NCI-H510A treated with DMSO at 0.1 percent for 48 hours (cell line): ENCODE data around the gene CORO7.

Source experiments
- DNase-seq: peaks from one replicate; lab custom pipeline; 2025; lab: John Stamatoyannopoulos, UW

Gene CORO7

GRCh38 chr16:4383591-4384444, 32.6 kb downstream of the CORO7 start:
- DNase-seq: no peak

GRCh38 chr16:4382795-4383357, 33.5 kb downstream of the CORO7 start:
- no peak for DNase-seq

GRCh38 chr16:4381935-4382794, 34.2 kb downstream of the CORO7 start:
- no peak for DNase-seq

- DNase-seq: no peak
These were observed 35.1 kb downstream of the CORO7 start for GRCh38 chr16:4381072-4381934.

GRCh38 chr16:4380119-4381063, 36.0 kb downstream of the CORO7 start:
- no peak for DNase-seq

- DNase-seq: no peak
These were observed 37.3 kb downstream of the CORO7 start for GRCh38 chr16:4378999-4379690.

- DNase-seq: no peak
These were observed 38.2 kb downstream of the CORO7 start for GRCh38 chr16:4378161-4378666.

GRCh38 chr16:4377573-4378154, 38.7 kb downstream of the CORO7 start:
- no peak for DNase-seq

- DNase-seq: no peak
These were observed 39.4 kb downstream of the CORO7 start for GRCh38 chr16:4376893-4377572.

GRCh38 chr16:4376126-4376892, 40.1 kb downstream of the CORO7 start:
- no peak for DNase-seq

- DNase-seq: no peak
These were observed 40.7 kb downstream of the CORO7 start for GRCh38 chr16:4375717-4376116.

GRCh38 chr16:4373909-4374742, 42.3 kb downstream of the CORO7 start:
- no peak for DNase-seq

GRCh38 chr16:4373356-4373908, 43.0 kb downstream of the CORO7 start:
- DNase-seq: no peak

GRCh38 chr16:4372578-4373355, 43.6 kb downstream of the CORO7 start:
- peak; percentile 45 for DNase-seq

GRCh38 chr16:4372001-4372577, 44.3 kb downstream of the CORO7 start:
- no peak for DNase-seq
